Smooth muscle cell (in vitro differentiated cells): ENCODE data around the gene KCP. TPM values are rescaled to one million over a fixed set of nuclear protein-coding genes. Genes with fewer than 3 reads are reported as not detected.

Source experiments
- DNase-seq: peaks from one replicate; lab custom pipeline; 2025; ENCODE audit not compliant: unreplicated experiment; lab: John Stamatoyannopoulos, UW
- H2AFZ ChIP-seq: fragments of 200-600 bp; sonication (generic); 2 replicates; pipeline ENCODE4 v1.6.0; 2016; ENCODE audit warnings: antibody characterized with exemption, low read depth, mild to moderate bottlenecking
- H3F3A ChIP-seq: fragments of 200-600 bp; sonication (generic); 2 replicates; pipeline ENCODE4 v1.6.0; 2017; ENCODE audit warnings: antibody characterized with exemption, low read depth
- H3K27ac ChIP-seq: fragments of 200-600 bp; sonication (generic); 2 replicates; pipeline ENCODE4 v1.5.1; 2016; ENCODE audit warnings: low read depth, mild to moderate bottlenecking
- H3K27me3 ChIP-seq: fragments of 200-600 bp; sonication (generic); 2 replicates; pipeline ENCODE4 v1.6.1; 2016; ENCODE audit warnings: low read depth, mild to moderate bottlenecking
- H3K36me3 ChIP-seq: fragments of 200-600 bp; sonication (generic); 2 replicates; pipeline ENCODE4 v1.5.1; 2016; ENCODE audit warnings: low read depth
- H3K4me1 ChIP-seq: fragments of 200-600 bp; sonication (generic); 2 replicates; pipeline ENCODE4 v1.5.1; 2016; ENCODE audit warnings: low read depth
- H3K4me2 ChIP-seq: fragments of 200-600 bp; sonication (generic); 2 replicates; pipeline ENCODE4 v1.6.0; 2016; ENCODE audit warnings: mild to moderate bottlenecking
- H3K4me3 ChIP-seq: fragments of 200-600 bp; sonication (generic); 2 replicates; pipeline ENCODE4 v1.5.1; 2016; ENCODE audit warnings: mild to moderate bottlenecking
- H3K79me2 ChIP-seq: fragments of 200-600 bp; sonication (generic); 2 replicates; pipeline ENCODE4 v1.6.0; 2016; ENCODE audit warnings: low read depth, mild to moderate bottlenecking
- H3K9ac ChIP-seq: fragments of 200-600 bp; sonication (generic); 2 replicates; pipeline ENCODE4 v1.6.0; 2016; ENCODE audit warnings: low read depth
- H3K9me3 ChIP-seq: fragments of 200-600 bp; sonication (generic); replicated peaks from 2 replicates; pipeline ENCODE4 v1.5.1; 2016; ENCODE audit warnings: low read depth
- H4K20me1 ChIP-seq: fragments of 200-600 bp; sonication (generic); 2 replicates; pipeline ENCODE4 v1.6.0; 2016; ENCODE audit warnings: low read depth
- CTCF ChIP-seq: fragments of 200-600 bp; sonication (generic); IDR thresholded peaks from 2 replicates; pipeline ENCODE4 v1.5.1; 2017; ENCODE audit warnings: borderline replicate concordance, mild to moderate bottlenecking, antibody characterized with exemption; ENCODE audit not compliant: insufficient read depth, poor library complexity, severe bottlenecking
- WGBS: methylation state at CpG from one replicate; pipeline ENCODE4 v1.1.7; 2016; ENCODE audit warnings: low lambda C conversion rate; 5-methylcytosine and 5-hydroxymethylcytosine counted together
- polyA plus RNA-seq: library from polyadenylated mRNA; unstranded; fragments of >200 nt; fragmentation: Nextera tagmentation; extraction: Ambion mirVana; gene quantifications from 2 replicates; pipeline ENCODE4 v1.2.1, GENCODE V29; 2016
- total RNA-seq: library from RNA; depleted of rRNA; stranded (reverse); fragments of >200 nt; gene quantifications from 2 replicates; pipeline ENCODE4 v1.2.3, GENCODE V29; 2014

KCP gene
- total and polyA plus RNA-seq, 2 experiments from 2014 or later, result 0.99 to 4.5 TPM

- Histone ChIP-seq H3K4me3 (no peak overlapping the region), H3K4me2 (no peak overlapping the region), H3K9me3 (no peaks in the 10 kb centered on the region), H3K4me1 (no peaks in the 10 kb centered on the region), H3K27ac (no peak overlapping the region), H2AFZ (no peak overlapping the region), H3K9ac (no peak overlapping the region), H4K20me1 (peaks cover 7% of the 10 kb centered on the region), H3K79me2 (no peaks in the 10 kb centered on the region), H3K27me3 (no peaks in the 10 kb centered on the region), H3K36me3 (peaks cover 18% of the 10 kb centered on the region), H3F3A (no peaks in the 10 kb centered on the region)
- no peak for TF ChIP-seq CTCF
- DNase-seq, result no peak
- WGBS, result 74% methylated on average over 15 of the region's 15 CpGs
These were observed 44.6 kb upstream of the KCP start for GRCh38 chr7:128954830-128955802.

- no peak for TF ChIP-seq CTCF
- H3K9ac ChIP-seq, result no peak overlapping the region
- H3K79me2 ChIP-seq, result no peaks in the 10 kb centered on the region
- H3F3A ChIP-seq, result no peaks in the 10 kb centered on the region
- no peaks in the 10 kb centered on the region for H3K27me3 ChIP-seq
- no peak overlapping the region for H2AFZ ChIP-seq
- H3K9me3 ChIP-seq, result no peaks in the 10 kb centered on the region
- WGBS, result 97% methylated on average over 2 of the region's 2 CpGs
- DNase-seq, result no peak
- no peak overlapping the region for H3K27ac ChIP-seq
- H3K4me1 ChIP-seq, result no peaks in the 10 kb centered on the region
- H3K4me2 ChIP-seq, result no peak overlapping the region
- H4K20me1 ChIP-seq, result peaks cover 7% of the 10 kb centered on the region
- no peak overlapping the region for H3K4me3 ChIP-seq
- peaks cover 17% of the 10 kb centered on the region for H3K36me3 ChIP-seq
These were observed 43.6 kb upstream of the KCP start for GRCh38 chr7:128954150-128954549.

- H3K4me3 ChIP-seq, result no peak overlapping the region
- H3K4me1 ChIP-seq, result no peaks in the 10 kb centered on the region
- no peaks in the 10 kb centered on the region for H3K9me3 ChIP-seq
- peaks cover 7% of the 10 kb centered on the region for H4K20me1 ChIP-seq
- H3K79me2 ChIP-seq, result no peaks in the 10 kb centered on the region
- TF ChIP-seq CTCF, result no peak
- no peak overlapping the region for H3K27ac ChIP-seq
- H3F3A ChIP-seq, result no peaks in the 10 kb centered on the region
- WGBS, result 91% methylated on average over 5 of the region's 5 CpGs
- H3K4me2 ChIP-seq, result no peak overlapping the region
- no peak for DNase-seq
- H3K27me3 ChIP-seq, result no peaks in the 10 kb centered on the region
- no peak overlapping the region for H2AFZ ChIP-seq
- peaks cover 10% of the 10 kb centered on the region for H3K36me3 ChIP-seq
- no peak overlapping the region for H3K9ac ChIP-seq
These were observed 40.8 kb upstream of the KCP start for GRCh38 chr7:128951296-128951695.
